ENCODE measurements around the gene QRFP. TPM values are rescaled to one million over a fixed set of nuclear protein-coding genes. Genes with fewer than 3 reads are reported as not detected.

The QRFP gene
- total RNA-seq, 6 experiments from 2014 or later: 3.3 TPM; not detected in 5

DNA sequence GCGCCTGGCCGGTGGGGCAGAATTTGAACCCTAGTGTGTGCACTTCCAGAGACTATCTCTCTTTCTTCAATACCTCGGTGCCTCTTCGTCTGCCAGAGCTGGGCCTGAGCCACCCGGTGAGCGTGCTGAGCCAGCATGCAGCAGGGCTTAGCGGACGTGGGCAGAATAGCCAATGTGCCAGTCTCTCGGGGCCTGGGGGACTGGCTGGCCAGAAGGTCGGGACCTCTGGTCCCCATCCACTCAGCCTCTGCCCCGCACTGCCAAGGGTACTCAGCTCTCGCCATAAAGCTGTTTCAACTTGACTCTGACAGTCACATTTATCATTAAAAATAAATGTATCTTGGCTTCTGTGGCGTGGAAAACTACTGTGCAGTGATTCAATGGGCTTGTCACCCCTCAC, 46.6 kb upstream of the QRFP start:
- Histone ChIP-seq H3K36me3 (no peaks in the 10 kb centered on the region), H3K4me1 (peaks cover 0 to 10% (median 0%) of the 10 kb centered on the region in 4 donors), H3K27me3 (peaks cover 0 to 26% of the 10 kb centered on the region in 2 donors), H3K4me3 (no peak overlapping the region), H3K9me3 (no peaks in the 10 kb centered on the region), H3K27ac (no peak overlapping the region)
- ATAC-seq (no peak), DNase-seq (no peak)
- intact Hi-C loops (cut with DNase I): loop anchor here in 1 of 2 donors (5.0 kb wide), 2 partner anchors 76 to 236 kb away; no protein-coding TSS in a partner anchor
- WGBS (ENCODE audit: insufficient coverage, low coverage, low lambda C conversion rate, missing lambda C conversion rate): 37% methylated on average over 7 of the region's 13 CpGs
- TF ChIP-seq POLR2A (IDR thresholded peaks at IDR 0.05): no peak
- TF ChIP-seq, protein P1, sequence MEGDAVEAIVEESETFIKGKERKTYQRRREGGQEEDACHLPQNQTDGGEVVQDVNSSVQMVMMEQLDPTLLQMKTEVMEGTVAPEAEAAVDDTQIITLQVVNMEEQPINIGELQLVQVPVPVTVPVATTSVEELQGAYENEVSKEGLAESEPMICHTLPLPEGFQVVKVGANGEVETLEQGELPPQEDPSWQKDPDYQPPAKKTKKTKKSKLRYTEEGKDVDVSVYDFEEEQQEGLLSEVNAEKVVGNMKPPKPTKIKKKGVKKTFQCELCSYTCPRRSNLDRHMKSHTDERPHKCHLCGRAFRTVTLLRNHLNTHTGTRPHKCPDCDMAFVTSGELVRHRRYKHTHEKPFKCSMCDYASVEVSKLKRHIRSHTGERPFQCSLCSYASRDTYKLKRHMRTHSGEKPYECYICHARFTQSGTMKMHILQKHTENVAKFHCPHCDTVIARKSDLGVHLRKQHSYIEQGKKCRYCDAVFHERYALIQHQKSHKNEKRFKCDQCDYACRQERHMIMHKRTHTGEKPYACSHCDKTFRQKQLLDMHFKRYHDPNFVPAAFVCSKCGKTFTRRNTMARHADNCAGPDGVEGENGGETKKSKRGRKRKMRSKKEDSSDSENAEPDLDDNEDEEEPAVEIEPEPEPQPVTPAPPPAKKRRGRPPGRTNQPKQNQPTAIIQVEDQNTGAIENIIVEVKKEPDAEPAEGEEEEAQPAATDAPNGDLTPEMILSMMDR (IDR thresholded peaks at IDR 0.05): no peak

GRCh38 chr9:130942679-130943078, 46.1 kb upstream of the QRFP start:
- H3K27me3 ChIP-seq: peaks cover 0 to 32% of the 10 kb centered on the region in 2 donors
- H3K27ac ChIP-seq: no peak overlapping the region
- H3K9me3 ChIP-seq: no peaks in the 10 kb centered on the region
- no peak overlapping the region for H3K4me3 ChIP-seq
- TF ChIP-seq POLR2A (IDR thresholded peaks at IDR 0.05): no peak
- TF ChIP-seq, protein P1 (IDR thresholded peaks at IDR 0.05): no peak
- WGBS (ENCODE audit: insufficient coverage, low coverage, low lambda C conversion rate, missing lambda C conversion rate): 17% methylated on average over 7 of the region's 10 CpGs
- intact Hi-C loops (cut with DNase I): loop anchor here in 1 of 2 donors (5.0 kb wide), 2 partner anchors 75 to 235 kb away; no protein-coding TSS in a partner anchor
- no peak for DNase-seq
- H3K4me1 ChIP-seq: peaks cover 0 to 10% (median 0%) of the 10 kb centered on the region in 4 donors
- ATAC-seq: no peak
- H3K36me3 ChIP-seq: no peaks in the 10 kb centered on the region

DNA sequence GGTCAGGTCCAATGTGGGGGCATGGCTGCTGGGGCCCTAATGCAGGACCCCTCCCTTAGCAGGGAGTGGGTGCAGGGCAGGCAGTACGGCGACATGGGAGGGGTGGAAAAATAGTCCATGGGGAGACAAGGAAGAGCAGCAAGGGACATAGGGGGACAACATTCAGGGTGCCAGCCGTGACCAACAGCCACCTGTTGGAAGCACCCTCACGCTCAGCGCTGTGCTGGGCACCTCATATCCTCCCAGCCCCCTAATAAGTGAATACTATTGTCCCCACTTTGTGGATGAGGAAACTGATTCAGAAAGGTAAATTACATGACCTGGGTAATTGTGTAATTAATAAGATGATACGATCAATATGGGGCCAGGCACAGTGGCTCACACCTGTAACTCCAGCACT, 45.5 kb upstream of the QRFP start:
- DNase-seq (no peak), ATAC-seq (no peak)
- Histone ChIP-seq H3K27me3 (peaks cover 0 to 36% of the 10 kb centered on the region in 2 donors), H3K27ac (no peak overlapping the region), H3K36me3 (no peaks in the 10 kb centered on the region), H3K9me3 (no peaks in the 10 kb centered on the region), H3K4me1 (peaks cover 0 to 10% (median 0%) of the 10 kb centered on the region in 4 donors), H3K4me3 (no peak overlapping the region)
- 70% methylated on average over 4 of the region's 6 CpGs for WGBS (ENCODE audit: insufficient coverage, low coverage, low lambda C conversion rate, missing lambda C conversion rate)
- TF ChIP-seq, protein P1 (IDR thresholded peaks at IDR 0.05): no peak
- TF ChIP-seq POLR2A (IDR thresholded peaks at IDR 0.05): no peak
- intact Hi-C loops (cut with DNase I): loop anchor here in 1 of 2 donors (5.0 kb wide), 2 partner anchors 75 to 235 kb away; no protein-coding TSS in a partner anchor

GRCh38 chr9:130940693-130941576, 44.3 kb upstream of the QRFP start:
- peak; percentile 92 to 97 (median 96) for ATAC-seq
- peak; percentile 81 to 83 (median 81) for DNase-seq
- intact Hi-C loops (cut with DNase I): loop anchor here in 1 of 2 donors (5.0 kb wide), 2 partner anchors 74 to 234 kb away; no protein-coding TSS in a partner anchor
- H3K27me3 ChIP-seq: peaks cover 0 to 36% of the 10 kb centered on the region in 2 donors
- no peak overlapping the region for H3K4me3 ChIP-seq
- H3K27ac ChIP-seq: no peak overlapping the region
- H3K4me1 ChIP-seq: peaks cover 0 to 10% (median 0%) of the 10 kb centered on the region in 4 donors
- no peaks in the 10 kb centered on the region for H3K36me3 ChIP-seq
- TF ChIP-seq, protein P1 (IDR thresholded peaks at IDR 0.05): peak; percentile 79 to 90 (median 88)
- no peak for TF ChIP-seq POLR2A (IDR thresholded peaks at IDR 0.05)
- H3K9me3 ChIP-seq: no peaks in the 10 kb centered on the region
- 7% methylated on average over 17 of the region's 36 CpGs for WGBS (ENCODE audit: insufficient coverage, low coverage, low lambda C conversion rate, missing lambda C conversion rate)

Data from right lobe of liver (tissue), 6 donors.